PC-9 (cell line): ENCODE data around the gene CACYBP. TPM values are rescaled to one million over a fixed set of nuclear protein-coding genes. Genes with fewer than 3 reads are reported as not detected.

Experiments
- BruUV-seq: library from RNA; stranded (reverse); fragments of 400-500 nt; replicated peaks from 2 replicates; lab custom pipeline; 2021; lab: Mats Ljungman, UMichigan
- CTCF ChIA-PET: fragments of 300-600 bp; sonication (Branson Sonifier 250); formaldehyde crosslinking; loops from one replicate; lab custom pipeline; 2022; ENCODE audit warnings: antibody characterized with exemption; lab: Charles Lee
- POLR2A ChIA-PET: fragments of 300-600 bp; sonication (Branson Sonifier 250); formaldehyde crosslinking; loops from one replicate; lab custom pipeline; 2022; ENCODE audit warnings: antibody characterized with exemption; ENCODE audit not compliant: unreplicated experiment; lab: Charles Lee
- DNase-seq, 2 experiments: peaks; one replicate each; pipeline versions ENCODE4 v3.0.0 to v3.0.0-alpha.2; 2015 to 2022; ENCODE audit warnings: mixed read lengths in 1 of 2
- H2AFZ ChIP-seq: fragments of 200-600 bp; sonication (generic); 2 replicates; pipeline ENCODE4 v1.8.1; 2017; ENCODE audit warnings: antibody characterized with exemption
- H3F3A ChIP-seq: fragments of 200-600 bp; sonication (generic); 2 replicates; pipeline ENCODE4 v1.8.1; 2017; ENCODE audit warnings: antibody characterized with exemption, mild to moderate bottlenecking, low read depth; ENCODE audit not compliant: insufficient read depth
- H3K27ac ChIP-seq: fragments of 200-600 bp; sonication (generic); 2 replicates; pipeline ENCODE4 v1.6.1; 2016; ENCODE audit warnings: mixed run types
- H3K27me3 ChIP-seq: fragments of 200-600 bp; sonication (generic); 2 replicates; pipeline ENCODE4 v1.6.1; 2016; ENCODE audit warnings: low read depth, mixed run types; ENCODE audit not compliant: insufficient read depth
- H3K36me3 ChIP-seq: fragments of 200-600 bp; sonication (generic); 2 replicates; pipeline ENCODE4 v1.6.1; 2016; ENCODE audit warnings: low read depth, mixed run types
- H3K4me1 ChIP-seq: fragments of 200-600 bp; sonication (generic); replicated peaks from 2 replicates; pipeline ENCODE4 v1.6.1; 2016; ENCODE audit warnings: mixed run types; ENCODE audit not compliant: insufficient read depth
- H3K4me2 ChIP-seq: fragments of 200-600 bp; sonication (generic); 2 replicates; pipeline ENCODE4 v1.6.1; 2017; ENCODE audit warnings: mixed run types
- H3K4me3 ChIP-seq: fragments of 200-600 bp; sonication (generic); 2 replicates; pipeline ENCODE4 v1.6.1; 2016; ENCODE audit warnings: mixed run types
- H3K79me2 ChIP-seq: fragments of 200-600 bp; sonication (generic); 2 replicates; pipeline ENCODE4 v1.6.1; 2017; ENCODE audit warnings: low read depth, mixed run types
- H3K9me2 ChIP-seq: fragments of 200-600 bp; sonication (generic); 2 replicates; pipeline ENCODE4 v1.8.1; 2017; ENCODE audit warnings: mild to moderate bottlenecking; ENCODE audit not compliant: insufficient read depth
- H3K9me3 ChIP-seq: fragments of 200-600 bp; sonication (generic); 2 replicates; pipeline ENCODE4 v1.8.1; 2016; ENCODE audit warnings: low read depth; ENCODE audit not compliant: insufficient read depth
- H4K20me1 ChIP-seq: fragments of 200-600 bp; sonication (generic); 2 replicates; pipeline ENCODE4 v1.8.1; 2017; ENCODE audit not compliant: insufficient read depth
- CTCF ChIP-seq: fragments of 200-600 bp; sonication (generic); conservative IDR thresholded peaks from 2 replicates; pipeline ENCODE4 v1.6.1; 2017; ENCODE audit warnings: mixed run types, antibody characterized with exemption, mild to moderate bottlenecking, moderate library complexity
- EZH2 ChIP-seq: fragments of 200-600 bp; sonication (generic); IDR thresholded peaks from 2 replicates; pipeline ENCODE4 v1.8.0; 2017; ENCODE audit warnings: antibody characterized with exemption, low read depth
- intact Hi-C: fragments of 100-400 bp; cut with micrococcal nuclease; formaldehyde crosslinking; loops from one replicate; pipeline ENCODE4 v1.10.0; 2022; ENCODE audit not compliant: unreplicated experiment
- total RNA-seq: library from RNA; stranded (reverse); gene quantifications from 2 replicates; pipeline ENCODE4 v1.2.3, GENCODE V29; 2021

CACYBP gene
- total RNA-seq, 1 experiment from 2014 or later, result 156 TPM

- H3K4me2 ChIP-seq, result peak overlapping the region; percentile 24
- no peak for DNase-seq
- peaks cover 81% of the 10 kb centered on the region for H3K4me1 ChIP-seq
- no peaks in the 10 kb centered on the region for H3K9me3 ChIP-seq
- no peaks in the 10 kb centered on the region for H3K36me3 ChIP-seq
- no peaks in the 10 kb centered on the region for H3K9me2 ChIP-seq
- ChIA-PET CTCF (no interaction called here), POLR2A (interaction anchor here (0.6 to 0.7 kb wide), 5 partner anchors 85 to 936 kb away, joined by 3 to 5 read pairs (median 3); no protein-coding TSS in a partner anchor)
- no TSS peak for BruUV-seq
- H3K27ac ChIP-seq, result peak overlapping the region; percentile 58
- intact Hi-C loops, result loop anchor here (2.0 kb wide), 1 partner anchor 93 kb away; no protein-coding TSS in a partner anchor
- 0 out of 2 replicates have a peak overlapping the region, but pooled peaks have one; percentile 1 for H3K4me3 ChIP-seq
- H2AFZ ChIP-seq, result no peak overlapping the region
- peaks cover 46% of the 10 kb centered on the region for H3F3A ChIP-seq
- no peaks in the 10 kb centered on the region for H3K79me2 ChIP-seq
- no peaks in the 10 kb centered on the region for H4K20me1 ChIP-seq
- no peaks in the 10 kb centered on the region for H3K27me3 ChIP-seq
- no peak for TF ChIP-seq EZH2
- TF ChIP-seq CTCF, result no peak
Observed at GRCh38 chr1:174967845-174968705, 31.7 kb upstream of the CACYBP start.

GRCh38 chr1:174968750-174969244, 30.9 kb upstream of the CACYBP start:
- BruUV-seq, result no TSS peak
- Histone ChIP-seq H3K4me2 (peak overlapping the region; percentile 24), H3K27ac (peak overlapping the region; percentile 58), H3K4me1 (peaks cover 74% of the 10 kb centered on the region), H3F3A (peaks cover 45% of the 10 kb centered on the region), H3K9me3 (no peaks in the 10 kb centered on the region), H3K36me3 (no peaks in the 10 kb centered on the region), H3K79me2 (no peaks in the 10 kb centered on the region), H3K9me2 (no peaks in the 10 kb centered on the region), H3K4me3 (no peak overlapping the region), H3K27me3 (no peaks in the 10 kb centered on the region), H2AFZ (no peak overlapping the region), H4K20me1 (no peaks in the 10 kb centered on the region)
- DNase-seq, result peak in 1 of 2 experiments; percentile 85
- intact Hi-C loops, result no loop called here
- TF ChIP-seq EZH2, result no peak
- TF ChIP-seq CTCF, result no peak
- CTCF ChIA-PET, result no interaction called here
- POLR2A ChIA-PET, result interaction anchor here (0.6 to 0.7 kb wide), 5 partner anchors 86 to 937 kb away, joined by 3 to 5 read pairs (median 3); no protein-coding TSS in a partner anchor

- no TSS peak for BruUV-seq
- H3K4me3 ChIP-seq, result no peak overlapping the region
- peaks cover 62% of the 10 kb centered on the region for H3K4me1 ChIP-seq
- peaks cover 34% of the 10 kb centered on the region for H3F3A ChIP-seq
- no peaks in the 10 kb centered on the region for H3K36me3 ChIP-seq
- H3K27me3 ChIP-seq, result no peaks in the 10 kb centered on the region
- TF ChIP-seq EZH2 (no peak), CTCF (no peak)
- POLR2A ChIA-PET, result interaction anchor here (0.6 kb wide), 1 partner anchor 1040 kb away, joined by 7 read pairs; no protein-coding TSS in a partner anchor
- DNase-seq, result no peak
- no peaks in the 10 kb centered on the region for H3K9me2 ChIP-seq
- CTCF ChIA-PET, result no interaction called here
- H4K20me1 ChIP-seq, result no peaks in the 10 kb centered on the region
- no peaks in the 10 kb centered on the region for H3K9me3 ChIP-seq
- no peak overlapping the region for H3K4me2 ChIP-seq
- no peaks in the 10 kb centered on the region for H3K79me2 ChIP-seq
- intact Hi-C loops, result no loop called here
- H3K27ac ChIP-seq, result no peak overlapping the region
- no peak overlapping the region for H2AFZ ChIP-seq
Observed at GRCh38 chr1:174969977-174970376, 29.8 kb upstream of the CACYBP start.
